Lung microvascular endothelial cell (primary cell): ENCODE results near the gene TIMP3. TPM values are rescaled to one million over a fixed set of nuclear protein-coding genes. Genes with fewer than 3 reads are reported as not detected.
A peak's percentile ranks its signal among the peaks of the same experiment; 100 is the strongest.

Experiments used
- DNase-seq, 2 donors: peaks; one replicate each; pipeline versions ENCODE4 v3.0.0 to v3.0.0-alpha.2; 2010; ENCODE audit warnings: low read depth in 2 of 2
- total RNA-seq: library from RNA; depleted of rRNA; stranded (reverse); fragments of >200 nt; gene quantifications from 2 replicates; pipeline ENCODE4 v1.2.1, GENCODE V29; 2014

Gene TIMP3
- total RNA-seq, 1 donor from 2014 or later = 479 TPM

DNA sequence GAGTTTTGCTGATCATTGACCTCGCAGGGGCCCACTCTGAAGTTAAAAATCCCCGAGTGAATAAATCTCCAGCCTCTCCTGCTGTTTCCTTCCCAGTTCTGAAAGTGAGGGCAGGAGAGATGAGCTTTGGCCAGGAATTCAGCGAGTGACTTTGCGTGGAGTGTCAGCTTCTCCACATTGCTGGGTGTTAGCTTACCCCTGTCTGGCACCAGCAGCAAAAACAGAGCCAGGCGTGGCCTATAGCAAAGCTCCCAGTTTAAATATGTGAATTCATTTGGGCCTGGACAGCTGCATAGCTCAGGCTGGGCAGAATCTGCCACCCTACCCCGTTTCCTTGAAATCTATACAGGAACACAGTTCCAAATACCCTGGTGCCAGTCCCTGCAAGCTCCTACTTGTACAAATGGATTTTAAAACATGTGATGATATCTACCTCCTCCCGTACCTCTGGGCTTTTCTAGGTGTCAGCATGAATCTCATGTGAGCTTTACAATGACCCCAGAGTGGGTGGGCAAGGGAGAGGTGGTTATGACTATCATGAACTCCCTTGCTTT, 25.6 kb downstream of the TIMP3 start:
- no peak for DNase-seq

DNA sequence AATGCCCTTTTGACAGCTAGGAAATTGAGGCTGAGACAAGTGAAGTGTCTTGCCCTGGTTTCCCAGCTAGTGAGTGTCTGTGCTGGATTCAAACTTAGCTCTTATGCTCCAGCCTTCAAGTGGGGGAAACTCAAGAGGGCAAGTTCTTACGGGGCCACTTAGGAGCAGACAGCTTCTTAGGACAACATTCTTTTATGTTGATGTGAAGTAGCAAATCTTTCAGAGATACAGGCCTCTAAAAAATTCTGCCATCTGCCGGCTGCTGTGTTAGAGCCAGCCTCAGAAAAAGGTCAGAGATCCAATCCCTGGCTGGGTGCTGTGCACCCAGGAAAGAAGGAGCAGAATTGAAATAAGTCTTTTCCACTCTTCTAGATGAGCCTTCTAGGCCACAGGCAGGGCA, 26.6 kb downstream of the TIMP3 start:
- no peak for DNase-seq

DNA sequence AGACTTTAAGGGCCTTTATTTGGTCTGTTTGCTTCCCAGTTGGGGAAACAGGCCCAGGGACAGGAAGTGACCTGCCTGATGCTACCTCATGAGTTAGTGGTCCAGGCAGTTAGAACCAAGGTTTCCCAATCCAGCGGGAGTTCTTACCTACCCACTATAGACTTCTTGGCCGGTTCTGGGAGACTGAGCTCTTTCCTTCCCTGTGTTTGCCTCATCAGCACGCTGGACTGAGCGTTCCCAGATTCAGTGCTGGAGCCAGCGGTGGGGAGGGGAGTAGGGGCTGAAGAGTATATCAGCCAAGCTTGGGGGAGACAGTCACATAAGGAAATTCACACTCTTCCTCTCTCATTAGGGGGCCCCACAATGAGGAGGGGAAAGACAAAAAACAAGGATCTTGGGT, 27.1 kb downstream of the TIMP3 start:
- no peak for DNase-seq

DNA sequence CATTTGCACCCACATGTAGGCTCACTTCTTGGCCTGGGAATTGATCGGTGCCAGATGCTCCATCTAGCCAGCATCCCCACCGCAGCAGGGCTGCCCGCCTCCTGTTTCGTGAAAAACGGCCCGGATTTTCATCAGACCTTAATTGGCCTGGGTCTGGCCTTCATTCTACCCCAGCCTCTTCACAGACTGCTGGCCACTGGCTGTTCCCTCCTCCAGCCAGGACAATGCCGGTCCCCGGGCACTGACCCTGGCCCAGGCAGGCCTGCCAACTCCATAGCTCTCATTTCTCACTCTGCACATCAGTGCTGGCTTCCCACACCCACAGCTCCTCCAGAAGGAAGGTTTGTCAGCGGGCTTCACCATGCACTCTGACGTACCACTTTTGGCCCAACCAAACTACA, 27.9 kb downstream of the TIMP3 start:
- DNase-seq = no peak

DNA sequence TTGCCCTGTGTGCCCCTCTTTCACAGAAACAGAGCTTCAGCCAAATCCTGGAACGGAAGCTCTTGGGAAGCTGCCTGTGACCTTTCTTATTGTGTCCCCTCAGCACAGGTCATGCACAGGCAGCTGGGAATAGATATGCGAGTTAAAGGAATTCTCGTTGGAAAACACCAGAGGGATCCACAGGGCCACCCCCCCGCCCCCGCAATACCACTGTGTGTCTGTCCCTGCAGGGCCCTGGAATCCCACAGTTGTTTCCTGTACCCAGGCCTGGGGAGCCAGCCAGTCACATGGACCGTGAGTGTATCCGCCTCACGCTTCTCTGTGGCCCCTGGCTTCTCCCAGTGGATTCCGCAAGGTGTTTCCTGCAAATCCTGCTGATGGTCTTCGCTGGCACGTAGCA, 29.0 kb downstream of the TIMP3 start:
- peak; percentile 87 to 99 for DNase-seq

DNA sequence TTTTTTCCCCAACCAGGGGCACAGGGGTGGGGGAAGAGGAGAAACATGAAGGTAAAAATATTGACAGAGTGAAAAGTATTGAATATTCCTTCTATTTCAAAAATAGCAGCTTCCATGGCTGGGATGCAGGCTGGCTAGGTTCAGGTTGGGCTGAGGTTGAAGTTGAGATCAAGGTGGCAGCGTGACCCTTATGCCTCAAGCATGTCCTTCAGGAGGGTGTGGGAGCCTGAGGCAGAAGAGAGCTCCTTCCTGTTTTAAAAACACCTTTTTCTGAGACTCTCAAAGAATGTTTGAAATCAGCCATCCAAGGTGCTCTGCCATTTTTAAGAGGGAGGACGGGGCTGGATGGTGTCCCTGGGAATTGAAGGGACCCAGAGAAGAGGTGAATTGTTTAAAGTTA, 29.5 kb downstream of the TIMP3 start:
- DNase-seq = no peak

DNA sequence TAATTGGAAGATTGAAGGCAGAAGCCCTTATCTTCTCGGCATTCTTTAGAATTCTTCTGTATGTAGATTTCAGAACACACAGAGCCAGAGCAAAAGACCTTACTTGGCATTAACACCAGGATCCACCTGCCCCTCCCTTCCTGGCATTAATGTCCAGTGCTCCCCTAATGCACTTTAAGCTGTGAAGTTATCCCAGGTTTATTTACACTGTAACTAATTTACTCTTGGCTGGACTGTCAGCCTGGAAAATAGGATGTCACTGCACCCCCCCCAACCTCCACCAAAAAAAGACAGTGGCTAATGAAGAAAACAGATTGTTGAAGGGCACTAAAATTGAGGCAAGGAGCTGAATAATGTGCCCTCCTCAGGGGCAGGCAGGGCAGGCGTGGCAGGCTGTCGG, 30.1 kb downstream of the TIMP3 start:
- peak in 1 of 2 donors; percentile 64 for DNase-seq

DNA sequence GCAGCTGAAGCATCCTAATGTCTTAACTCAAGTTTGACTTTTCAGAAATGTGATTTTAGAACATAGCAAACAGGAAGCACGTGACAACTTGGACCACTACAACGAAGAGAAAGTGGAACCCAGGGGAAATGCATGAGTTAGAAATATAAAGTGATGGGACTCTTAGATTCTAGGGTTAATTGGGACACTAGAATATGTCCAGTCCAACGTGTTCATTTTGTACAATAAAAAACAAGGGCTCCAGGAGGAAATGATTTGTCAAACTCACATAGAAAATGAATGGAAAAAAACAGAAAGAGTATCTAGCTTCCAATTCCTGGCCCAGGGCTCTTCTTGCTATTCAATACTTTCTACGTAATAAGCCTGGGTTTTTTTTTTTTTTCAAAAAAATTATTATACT, 30.7 kb downstream of the TIMP3 start:
- peak in 1 of 2 donors; percentile 65 for DNase-seq

DNA sequence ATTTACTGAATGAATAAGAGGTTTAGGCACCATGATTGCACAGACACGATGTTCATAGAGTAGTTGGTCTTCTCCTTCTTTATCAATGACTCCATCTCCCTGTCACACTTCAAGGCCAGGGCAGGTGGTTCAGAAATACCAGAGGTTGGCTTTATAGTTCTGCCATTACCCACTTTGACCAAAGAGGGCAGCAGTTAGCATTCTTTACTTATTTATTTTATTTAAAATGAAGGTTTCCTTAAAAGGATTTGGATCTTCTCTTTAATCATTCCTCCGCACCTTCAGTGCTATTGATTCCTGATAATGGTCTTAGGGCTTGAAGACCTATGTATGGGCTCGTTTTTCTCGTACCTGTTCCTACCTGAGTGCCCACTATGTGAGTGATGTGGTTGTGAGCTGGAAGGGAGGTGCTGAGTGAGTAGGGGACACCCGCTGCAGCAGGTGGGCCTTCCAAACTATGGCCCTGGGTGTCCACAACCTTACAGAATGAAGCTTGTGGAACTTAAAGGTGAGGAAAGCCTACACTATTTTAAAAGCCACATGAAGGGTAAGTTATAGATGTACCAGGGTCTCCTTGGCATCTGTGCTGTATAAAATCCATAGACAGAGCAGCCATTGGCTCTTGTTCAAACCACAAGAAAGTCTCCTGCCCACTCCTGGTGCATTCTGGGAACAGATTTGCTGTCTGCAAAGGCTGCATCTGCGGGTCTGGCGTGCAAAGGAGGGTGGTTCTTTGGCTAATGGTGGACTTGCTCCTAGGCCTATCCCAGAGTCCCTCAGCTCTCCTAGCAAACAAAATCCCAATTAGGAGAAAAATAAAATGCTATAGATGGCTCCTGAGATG, 35.0 kb downstream of the TIMP3 start:
- DNase-seq = peak in 1 of 2 donors; percentile 27

DNA sequence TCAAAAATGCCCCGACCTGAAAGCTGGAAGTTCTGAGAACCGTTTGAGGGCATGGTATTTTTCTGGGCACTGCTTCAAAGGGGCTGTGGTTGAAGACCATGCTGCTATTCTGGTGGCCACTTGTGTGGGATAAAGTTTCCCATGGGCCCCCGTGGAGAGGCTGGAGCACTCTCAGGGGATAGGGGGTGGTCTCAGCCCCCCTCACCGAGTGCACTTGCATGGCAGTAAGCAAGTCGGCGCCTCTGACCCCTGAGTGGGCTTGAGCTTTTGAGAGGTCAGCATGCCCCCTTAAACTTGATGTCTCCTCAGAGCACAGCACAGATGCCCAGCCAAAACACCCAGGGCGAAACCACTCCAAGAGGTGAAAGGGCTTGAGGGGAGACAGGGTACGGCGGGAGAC, 35.6 kb downstream of the TIMP3 start:
- no peak for DNase-seq

DNA sequence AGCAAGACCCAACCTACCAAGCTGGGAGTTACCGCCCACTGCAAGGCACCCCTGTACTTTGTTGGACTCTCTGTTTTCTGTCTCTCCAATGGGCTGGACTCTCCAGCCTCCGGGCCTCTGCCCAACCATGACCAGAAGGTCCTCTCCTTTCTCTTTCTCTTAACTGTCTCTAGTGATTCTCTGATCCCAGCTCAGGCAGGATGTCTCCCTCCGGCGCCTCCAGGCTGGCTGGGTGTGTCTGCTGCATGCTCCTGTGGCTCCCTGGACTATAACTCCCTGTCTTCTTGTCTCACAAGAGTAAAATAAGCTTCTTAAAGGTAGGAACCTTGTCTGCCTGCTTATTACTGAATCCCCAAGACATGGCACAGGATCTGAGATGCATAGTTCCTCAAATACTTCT, 36.3 kb downstream of the TIMP3 start:
- no peak for DNase-seq

DNA sequence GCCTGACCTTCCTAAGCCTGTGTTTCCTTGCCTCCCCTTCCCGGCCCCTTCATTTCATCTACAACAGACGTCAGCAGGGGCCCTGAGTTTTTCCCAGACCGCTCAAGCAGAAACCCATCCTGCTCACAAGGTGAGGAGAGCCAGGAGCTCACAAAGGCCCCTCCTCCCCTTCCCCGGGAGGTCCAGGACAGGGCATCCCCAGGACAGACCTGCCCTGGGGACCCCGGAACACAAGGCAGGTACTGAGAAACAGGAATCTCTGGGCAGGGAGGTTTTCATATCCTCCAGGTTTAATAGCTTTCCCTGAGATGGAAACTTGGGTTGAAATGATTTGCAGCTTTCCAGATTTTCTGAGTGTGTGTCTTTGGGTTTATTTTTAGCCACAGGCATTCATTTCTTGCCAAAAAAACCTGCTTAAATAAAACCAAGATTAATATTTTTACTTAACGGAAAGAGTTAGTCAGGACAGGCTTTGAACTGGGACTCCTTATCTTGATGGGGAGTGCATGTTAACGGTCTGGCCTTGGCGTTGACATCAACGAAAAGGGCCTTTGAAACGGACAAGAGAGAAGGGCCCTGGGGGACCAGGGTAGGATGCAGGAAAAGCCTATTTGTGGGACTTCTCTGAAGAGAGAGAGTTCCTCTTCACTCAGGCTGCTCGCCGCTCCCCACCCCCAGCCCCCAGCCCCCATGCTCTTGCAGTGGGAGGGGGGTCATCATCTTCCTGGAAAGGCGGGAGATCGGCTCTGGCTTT, 38.5 kb downstream of the TIMP3 start:
- DNase-seq = no peak

DNA sequence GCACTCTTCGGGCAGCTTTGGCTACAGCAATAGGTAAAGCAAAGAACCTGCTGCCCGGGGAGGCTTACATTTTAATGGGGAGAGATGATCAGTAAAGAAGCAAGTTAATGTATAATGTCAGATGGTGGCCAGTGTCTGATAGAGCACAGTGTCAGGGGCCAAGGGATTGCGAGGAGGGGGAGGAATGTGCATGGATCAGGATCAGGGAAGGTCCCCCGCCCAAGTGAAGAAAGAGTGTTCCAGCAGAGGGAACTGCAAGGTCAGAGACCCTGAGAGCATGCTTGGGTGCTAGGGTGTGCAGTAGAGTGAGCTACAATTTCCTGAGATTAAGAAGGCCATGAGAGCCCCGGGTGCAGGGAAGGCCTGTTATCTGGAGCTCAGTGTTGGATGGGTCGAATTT, 39.7 kb downstream of the TIMP3 start:
- peak in 1 of 2 donors; percentile 6 for DNase-seq

DNA sequence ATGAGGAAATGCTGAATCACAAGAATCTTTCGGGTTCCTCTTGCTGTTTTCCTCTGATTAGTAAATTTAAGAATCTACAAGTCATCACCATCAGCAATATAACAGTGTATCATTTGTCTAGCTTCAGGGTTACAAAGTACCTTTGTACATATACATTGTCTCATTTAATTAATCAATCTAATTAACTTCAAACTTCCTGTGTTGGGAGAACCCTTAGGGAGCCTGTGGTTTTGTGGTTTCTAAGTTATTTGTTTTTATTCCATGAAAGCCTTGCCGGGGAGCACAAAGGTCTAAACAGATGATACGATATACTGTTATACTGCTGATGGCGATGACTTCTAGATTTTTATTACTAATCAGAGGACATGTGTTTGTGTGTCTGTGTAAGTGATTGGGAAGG, 41.0 kb downstream of the TIMP3 start:
- peak in 1 of 2 donors; percentile 1 for DNase-seq

DNA sequence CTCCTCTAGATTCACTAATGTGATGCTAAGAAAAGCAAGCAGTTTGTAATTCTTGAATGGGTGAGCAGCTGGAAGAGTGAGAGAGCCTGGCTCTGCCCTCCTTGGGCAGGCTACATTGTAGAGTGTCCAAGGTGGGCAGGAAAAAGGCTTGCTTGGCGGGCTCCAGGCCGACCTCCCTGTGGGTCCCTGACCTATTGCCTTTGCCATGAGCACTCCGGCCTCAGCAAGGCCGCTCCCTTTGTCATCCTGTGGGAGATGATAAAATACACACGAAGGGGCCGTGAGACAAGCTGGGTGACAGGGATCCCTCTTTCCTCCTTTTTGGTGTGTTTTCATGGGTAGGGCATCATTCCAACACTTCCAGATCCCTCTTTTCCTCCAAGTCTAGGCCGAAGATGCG, 41.8 kb downstream of the TIMP3 start:
- DNase-seq = no peak

DNA sequence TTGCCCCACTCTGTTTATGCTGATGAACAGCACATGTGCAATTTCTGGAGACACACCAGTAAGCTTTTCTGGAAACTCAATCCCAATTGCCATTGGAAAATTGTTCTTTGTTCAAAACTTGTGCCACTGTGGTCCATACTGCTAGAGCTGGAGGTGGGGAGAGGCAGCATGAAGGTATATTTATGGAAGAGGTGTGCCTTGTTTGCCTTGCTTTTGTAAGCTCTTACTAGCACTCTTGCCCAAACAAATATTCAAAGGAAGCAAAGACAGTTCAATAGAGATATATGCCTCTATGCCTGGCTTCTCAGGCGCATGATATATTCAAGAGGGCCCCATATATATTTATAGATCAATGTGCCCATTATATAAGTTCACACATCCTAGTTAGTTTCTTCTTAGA, 42.7 kb downstream of the TIMP3 start:
- peak in 1 of 2 donors; percentile 7 for DNase-seq

DNA sequence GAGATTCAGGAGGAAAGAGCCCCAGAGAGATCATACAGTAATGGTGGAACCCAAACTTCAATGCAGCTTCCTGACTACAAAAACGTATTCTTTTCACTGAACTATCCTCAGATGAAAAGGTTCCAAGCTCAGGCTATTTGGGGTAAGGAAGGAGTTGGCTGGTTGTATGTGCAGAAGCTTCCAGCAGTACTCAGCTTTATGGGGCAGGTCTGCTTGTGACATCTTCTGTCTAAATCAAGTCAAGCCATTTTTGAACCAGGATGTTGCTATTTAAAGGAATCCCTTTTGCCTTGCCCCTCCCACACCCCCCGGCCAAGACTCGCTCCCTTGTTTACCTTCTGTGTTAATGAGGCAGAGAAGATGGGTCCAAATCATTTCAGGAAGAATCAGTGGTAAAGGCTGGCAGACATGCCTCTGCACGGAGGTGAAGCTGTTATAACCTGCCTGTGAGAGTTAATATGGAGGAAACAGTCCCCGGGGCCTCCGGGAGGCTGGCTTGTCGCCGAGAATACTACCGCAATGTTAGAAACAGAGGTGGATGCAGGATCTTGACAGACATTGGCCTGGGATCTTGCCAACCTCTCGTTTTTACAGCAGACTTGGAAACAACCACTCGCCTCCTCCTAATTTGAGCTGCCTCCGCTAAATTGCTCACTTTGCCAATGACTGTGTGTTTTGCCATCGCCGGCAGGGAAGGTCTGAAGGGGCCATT, 45.4 kb downstream of the TIMP3 start:
- no peak for DNase-seq

DNA sequence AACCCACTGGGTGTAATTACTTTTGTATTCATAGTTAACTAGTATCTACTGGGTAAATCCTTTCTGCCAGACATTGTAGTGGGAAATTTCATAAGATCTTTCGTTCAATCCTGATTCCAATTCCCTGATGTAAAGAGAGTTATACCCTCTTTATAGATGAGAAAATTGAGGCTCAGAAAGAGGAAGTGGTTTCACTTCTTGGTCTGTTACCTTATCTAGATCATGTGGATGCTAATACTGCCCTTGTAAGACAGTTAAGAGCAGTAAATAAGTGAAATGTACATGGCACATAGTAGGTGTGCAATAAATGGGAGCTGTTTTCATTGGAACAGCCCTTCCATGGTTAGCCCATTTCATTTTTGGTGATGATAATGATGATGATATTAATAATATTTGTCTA, 46.7 kb downstream of the TIMP3 start:
- DNase-seq = no peak

DNA sequence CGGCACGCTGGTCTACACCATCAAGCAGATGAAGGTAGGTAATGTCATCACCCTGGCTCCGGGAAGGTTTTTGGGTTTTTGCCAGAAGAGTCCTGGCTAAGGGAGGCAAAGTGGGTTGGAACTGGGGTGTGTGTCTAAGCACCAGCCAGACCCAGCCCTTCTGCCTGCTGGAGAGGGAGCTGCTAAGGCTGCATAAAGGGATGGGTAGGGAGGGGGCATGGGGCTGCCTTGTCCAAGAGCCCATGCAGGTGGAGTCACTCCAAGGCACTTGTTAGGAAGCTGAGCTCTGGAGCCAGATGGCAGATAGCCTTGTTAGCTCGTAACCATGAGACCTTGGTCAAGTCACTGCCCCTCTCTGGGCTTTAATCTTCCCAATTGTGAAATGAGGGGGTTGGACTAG, 48.0 kb downstream of the TIMP3 start:
- DNase-seq = no peak

DNA sequence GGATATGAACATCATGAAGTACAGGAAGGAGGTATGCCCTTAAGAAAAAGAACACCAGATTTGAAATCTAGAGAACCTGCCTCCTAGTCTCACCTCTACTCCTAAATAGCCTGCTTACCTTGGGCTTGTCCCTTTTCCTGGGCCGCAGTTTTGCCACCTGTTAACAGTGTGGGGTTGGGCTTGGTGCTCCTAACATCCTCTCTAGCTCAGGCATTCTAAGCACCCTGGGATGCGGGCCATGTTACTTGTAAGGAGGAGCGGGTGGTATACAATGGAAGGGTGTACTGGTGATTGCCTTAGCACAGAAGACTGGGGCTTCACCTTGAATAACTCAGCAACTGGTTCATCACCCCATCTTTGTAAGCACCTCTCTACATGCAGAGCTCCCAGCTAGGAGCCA, 48.7 kb downstream of the TIMP3 start:
- DNase-seq = no peak

DNA sequence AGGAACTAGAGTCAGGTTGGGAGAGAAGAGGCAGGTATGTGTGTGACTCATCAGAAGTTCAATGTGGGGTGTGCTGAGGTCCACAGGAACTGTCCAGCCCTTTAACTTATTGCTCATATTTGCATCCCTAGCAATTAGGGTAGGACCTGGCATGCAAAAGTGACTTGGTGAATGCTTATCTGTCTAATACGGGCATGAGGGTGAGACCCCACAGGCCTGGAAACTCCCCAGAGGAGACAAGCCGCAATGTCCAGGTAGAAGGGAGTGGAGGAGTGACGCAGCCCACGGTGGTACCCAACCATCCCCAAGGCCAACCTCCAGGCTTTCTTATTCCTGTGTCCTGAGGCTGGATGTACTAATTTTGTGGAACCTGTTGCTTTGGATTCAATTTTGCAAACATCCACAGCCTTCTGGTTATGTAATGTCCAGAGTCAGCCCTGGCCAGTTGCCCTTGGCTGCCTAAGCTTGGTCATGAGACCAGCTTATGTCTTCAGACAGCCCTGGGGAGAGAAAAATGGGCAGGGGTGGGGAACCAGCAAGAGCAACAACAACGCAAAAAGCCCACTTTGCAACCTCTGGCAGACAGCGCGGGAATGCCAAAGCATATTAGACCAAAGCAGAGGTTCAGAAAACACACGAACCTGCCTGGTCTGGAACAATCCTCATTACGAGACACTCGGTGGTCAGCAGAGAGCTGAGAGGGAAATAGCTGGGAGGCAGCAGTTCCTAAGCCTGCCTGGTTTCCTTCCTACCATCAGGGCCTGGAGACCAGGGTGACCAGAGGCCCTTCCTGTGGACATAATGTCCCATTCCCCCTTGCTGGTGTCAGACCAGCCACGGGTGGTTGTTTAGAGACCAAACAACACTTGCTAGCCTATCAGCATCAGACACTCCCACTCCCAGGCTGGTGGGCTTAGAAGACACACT, 49.3 kb downstream of the TIMP3 start:
- peak in 1 of 2 donors; percentile 68 for DNase-seq
